Kidney epithelial cell (primary cell): Measurements from ENCODE around the gene KCNJ2. TPM values are rescaled to one million over a fixed set of nuclear protein-coding genes. Genes with fewer than 3 reads are reported as not detected.

Source experiments
- DNase-seq: peaks from one replicate; pipeline ENCODE4 v3.0.0-alpha.2; 2010; ENCODE audit warnings: low read depth
- H3K27me3 ChIP-seq: 2 replicates; pipeline ENCODE4 v1.6.0; 2011; ENCODE audit warnings: low read length; ENCODE audit not compliant: control insufficient read depth, insufficient read depth
- H3K36me3 ChIP-seq: 2 replicates; pipeline ENCODE4 v1.5.1; 2011; ENCODE audit warnings: low read length; ENCODE audit not compliant: control insufficient read depth, insufficient read depth
- H3K4me3 ChIP-seq: 2 replicates; pipeline ENCODE4 v1.5.1; 2011; ENCODE audit warnings: low read depth, mild to moderate bottlenecking, control low read depth, low read length
- CTCF ChIP-seq: IDR thresholded peaks from 2 replicates; pipeline ENCODE4 v1.5.1; 2011; ENCODE audit warnings: mild to moderate bottlenecking, moderate library complexity, low read length, control low read depth, inconsistent platforms; ENCODE audit not compliant: insufficient read depth, poor library complexity, severe bottlenecking
- total RNA-seq: library from RNA; depleted of rRNA; stranded (reverse); fragments of >200 nt; gene quantifications from 2 replicates; pipeline ENCODE4 v1.2.3, GENCODE V29; 2015

KCNJ2 gene
- total RNA-seq, 1 donor from 2014 or later = 0.79 TPM

GRCh38 chr17:70161519-70161918 is 7.8 kb upstream of the KCNJ2 start:
- no peaks in the 10 kb centered on the region for H3K36me3 ChIP-seq
- no peak for DNase-seq
- no peak for TF ChIP-seq CTCF

GRCh38 chr17:70165383-70165782 is 3.9 kb upstream of the KCNJ2 start:
- Histone ChIP-seq H3K36me3 (no peaks in the 10 kb centered on the region), H3K27me3 (no peaks in the 10 kb centered on the region), H3K4me3 (no peak overlapping the region)
- TF ChIP-seq CTCF = no peak
- DNase-seq = no peak

More at GRCh38 chr17:70161519-70161918, 7.8 kb upstream of the KCNJ2 start:
- Histone ChIP-seq H3K27me3 (no peaks in the 10 kb centered on the region), H3K4me3 (no peak overlapping the region)

GRCh38 chr17:70166615-70167014 is 2.7 kb upstream of the KCNJ2 start:
- DNase-seq = no peak

GRCh38 chr17:70168044-70168976 is 1.0 kb upstream of the KCNJ2 start:
- H3K27me3 ChIP-seq = no peaks in the 10 kb centered on the region
- peak overlapping the region; percentile 52 for H3K4me3 ChIP-seq
- DNase-seq = peak; percentile 47
- H3K36me3 ChIP-seq = no peaks in the 10 kb centered on the region
- peak; percentile 86 for TF ChIP-seq CTCF

More at GRCh38 chr17:70166615-70167014, 2.7 kb upstream of the KCNJ2 start:
- Histone ChIP-seq H3K27me3 (no peaks in the 10 kb centered on the region), H3K36me3 (no peaks in the 10 kb centered on the region), H3K4me3 (no peak overlapping the region)
- TF ChIP-seq CTCF = no peak

GRCh38 chr17:70169709-70170597 is 621 bp downstream of the KCNJ2 start:
- H3K36me3 ChIP-seq = no peaks in the 10 kb centered on the region
- no peak for TF ChIP-seq CTCF
- peak overlapping the region; percentile 42 for H3K4me3 ChIP-seq
- DNase-seq = no peak
- H3K27me3 ChIP-seq = no peaks in the 10 kb centered on the region
